Stimulated activated naive CD4-positive, alpha-beta T cell treated with Interleukin-2 at 50 U/mL for 16 hours (primary cell): Measurements from ENCODE around the gene GAB2.

ENCODE experiments used
- DNase-seq: peaks from one replicate; lab custom pipeline; 2025; lab: John Stamatoyannopoulos, UW

The GAB2 gene

DNA sequence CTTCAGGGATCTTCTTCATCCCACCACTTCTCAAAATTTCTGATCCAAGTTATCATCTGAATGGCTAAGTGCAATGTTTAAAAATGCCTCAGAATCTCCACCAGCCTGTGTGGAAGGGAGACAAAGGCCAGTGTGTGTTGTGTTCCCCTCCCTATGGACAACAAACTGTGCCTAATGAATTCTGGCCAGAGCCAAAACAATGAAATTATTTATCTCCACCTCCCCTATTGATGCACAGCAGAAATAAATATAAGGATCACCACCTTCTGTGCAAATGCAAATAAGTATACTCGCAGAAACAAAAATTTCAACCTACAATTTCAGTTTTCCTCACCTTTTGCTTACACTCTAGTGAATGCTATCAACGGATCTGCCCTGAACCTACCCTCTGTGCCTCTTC is 75.8 kb downstream of the GAB2 start:
- no peak for DNase-seq

DNA sequence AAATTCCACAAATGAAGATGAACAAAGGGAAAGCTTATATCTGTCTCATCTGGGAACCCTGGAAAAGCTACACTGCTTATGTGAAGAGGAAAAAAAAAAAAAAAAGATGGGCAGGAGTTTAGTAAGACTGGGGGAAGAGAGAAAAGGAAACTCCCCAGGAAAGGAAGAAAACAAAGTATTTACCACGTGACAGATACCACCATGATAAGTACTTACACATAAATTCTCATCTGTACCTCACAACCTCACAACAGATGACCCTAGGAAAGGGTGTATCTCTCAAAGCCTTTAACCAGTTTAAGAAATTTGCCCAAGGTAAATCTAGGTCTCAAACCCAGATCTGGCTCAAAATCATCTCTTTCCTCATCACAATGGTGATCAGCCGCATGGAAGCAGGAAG is 77.1 kb downstream of the GAB2 start:
- DNase-seq: no peak

GRCh38 chr11:78339945-78340344 is 77.7 kb downstream of the GAB2 start:
- DNase-seq: no peak

DNA sequence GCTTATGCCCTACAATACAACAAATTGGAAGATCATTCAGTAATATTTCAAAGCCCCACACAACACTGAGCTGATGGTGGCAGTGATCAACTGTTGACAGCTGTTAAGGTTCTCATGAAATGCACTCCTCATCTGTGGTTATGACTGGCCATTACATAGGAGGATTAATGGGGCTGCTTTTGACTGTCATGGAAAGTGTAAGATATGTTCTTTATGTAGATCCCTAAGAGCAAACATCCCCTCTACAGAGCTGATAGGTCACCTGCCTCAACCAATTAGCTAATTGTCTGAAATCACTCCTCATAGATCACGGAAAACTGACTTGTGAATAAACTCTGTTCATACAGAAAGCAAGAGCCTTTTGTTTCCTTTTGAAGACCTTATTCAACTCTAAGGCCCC is 78.1 kb downstream of the GAB2 start:
- DNase-seq: no peak

- DNase-seq: no peak
Measured at GRCh38 chr11:78338702-78339101, 78.9 kb downstream of the GAB2 start.

GRCh38 chr11:78338138-78338537 is 79.5 kb downstream of the GAB2 start:
- DNase-seq: no peak

DNA sequence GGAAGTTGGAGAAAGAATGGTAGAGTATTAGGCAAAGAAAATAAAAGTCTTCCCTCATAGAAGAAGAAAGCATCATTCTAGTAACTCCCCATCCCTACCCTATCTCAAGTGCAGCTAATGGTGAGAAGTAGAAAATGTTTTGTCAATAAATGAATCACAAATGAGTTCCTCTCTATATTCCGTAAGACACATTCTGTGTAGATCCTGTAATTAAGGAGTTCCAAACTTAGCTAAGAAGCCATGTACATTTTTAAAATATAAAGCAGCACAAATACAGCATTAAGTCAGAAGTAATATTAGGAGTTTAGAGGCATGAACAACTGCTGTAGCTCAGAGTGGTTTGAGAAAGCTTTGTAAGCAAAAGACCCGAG is 80.1 kb downstream of the GAB2 start:
- no peak for DNase-seq

GRCh38 chr11:78336877-78337553 is 80.6 kb downstream of the GAB2 start:
- DNase-seq: no peak

- no peak for DNase-seq
Measured at GRCh38 chr11:78334109-78334508, 83.5 kb downstream of the GAB2 start.

- no peak for DNase-seq
Measured at GRCh38 chr11:78332872-78333271, 84.7 kb downstream of the GAB2 start.

DNA sequence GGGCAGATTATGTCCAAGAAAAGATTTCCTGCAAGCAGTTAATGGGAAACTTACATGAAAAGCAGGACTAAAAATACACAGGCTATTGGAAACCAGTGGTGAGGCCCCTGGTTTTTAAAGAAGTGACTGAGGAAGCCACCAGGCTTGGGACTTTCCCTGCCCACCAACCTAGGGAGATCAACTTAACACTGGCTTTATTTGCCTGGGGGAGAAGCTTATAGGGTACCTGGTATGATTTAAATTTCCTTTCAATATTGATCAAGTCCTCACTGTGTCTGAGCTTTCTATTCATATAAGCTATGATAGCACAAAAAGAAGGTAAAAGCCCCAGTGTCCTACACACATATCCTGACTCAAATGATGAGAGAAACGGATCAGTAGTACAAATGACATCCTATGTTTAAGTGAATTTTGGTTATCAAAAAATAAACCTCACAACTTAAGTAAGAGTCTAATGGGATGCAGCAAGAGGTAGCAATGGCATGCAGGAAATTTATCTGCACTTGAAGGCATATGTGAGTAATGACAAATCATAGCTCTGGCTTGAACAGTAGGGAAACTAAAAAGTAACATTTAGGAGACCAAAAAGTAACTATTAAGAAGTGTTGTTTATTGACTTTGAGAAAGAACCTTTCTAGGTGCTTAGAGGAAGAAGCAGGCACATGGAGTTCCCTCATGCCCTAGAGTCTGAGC is 85.3 kb downstream of the GAB2 start:
- no peak for DNase-seq

- no peak for DNase-seq
Measured at GRCh38 chr11:78331711-78332110, 85.9 kb downstream of the GAB2 start.

- no peak for DNase-seq
Measured at GRCh38 chr11:78330361-78330760, 87.3 kb downstream of the GAB2 start.

GRCh38 chr11:78327945-78328344 is 89.7 kb downstream of the GAB2 start:
- no peak for DNase-seq

- no peak for DNase-seq
Measured at GRCh38 chr11:78325274-78325781, 92.3 kb downstream of the GAB2 start.

- no peak for DNase-seq
Measured at GRCh38 chr11:78323363-78323762, 94.3 kb downstream of the GAB2 start.

DNA sequence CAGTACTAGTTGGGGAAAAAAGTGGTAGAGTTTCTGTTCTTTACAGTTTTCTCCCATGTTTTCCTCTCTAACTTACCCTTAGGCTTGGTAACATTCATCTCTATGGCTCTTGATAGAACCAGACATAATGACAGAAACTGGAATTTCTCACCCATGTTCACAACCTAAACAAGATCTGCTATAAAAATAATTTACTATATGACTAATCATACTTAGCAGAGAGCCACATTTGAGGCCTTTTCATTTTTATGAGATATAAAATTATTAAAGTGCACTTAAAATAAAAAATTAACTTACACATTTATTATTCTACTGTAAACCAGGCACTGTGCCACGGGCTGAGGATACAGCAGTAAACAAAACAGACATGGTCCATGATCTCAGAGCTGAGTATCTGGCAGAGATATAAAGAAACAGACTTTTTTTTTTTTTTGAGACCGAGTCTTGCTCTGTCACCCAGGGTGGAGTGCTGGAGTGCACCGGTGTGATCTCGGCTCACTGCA is 98.1 kb downstream of the GAB2 start:
- DNase-seq: no peak

GRCh38 chr11:78318321-78319114 is 99.1 kb downstream of the GAB2 start:
- DNase-seq: no peak

DNA sequence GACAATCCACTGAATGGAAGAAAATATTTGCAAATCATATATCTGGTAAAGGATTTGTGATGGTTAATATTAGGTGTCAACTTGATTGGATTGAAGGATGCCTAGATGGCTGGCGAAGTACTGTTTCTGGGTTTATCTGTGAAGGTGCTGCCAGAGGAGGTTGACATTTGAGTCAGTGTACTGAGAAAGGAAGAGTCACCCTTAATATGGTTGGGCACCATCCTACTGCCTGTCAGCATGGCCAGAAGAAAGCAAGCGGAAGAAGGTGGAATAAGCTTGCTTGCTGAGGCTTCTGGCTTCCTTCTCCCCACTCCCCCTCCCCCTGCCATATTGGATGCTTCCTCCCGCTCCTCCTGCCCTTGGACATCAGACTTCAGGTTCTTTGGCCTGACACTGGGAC is 101.9 kb downstream of the GAB2 start:
- DNase-seq: no peak

DNA sequence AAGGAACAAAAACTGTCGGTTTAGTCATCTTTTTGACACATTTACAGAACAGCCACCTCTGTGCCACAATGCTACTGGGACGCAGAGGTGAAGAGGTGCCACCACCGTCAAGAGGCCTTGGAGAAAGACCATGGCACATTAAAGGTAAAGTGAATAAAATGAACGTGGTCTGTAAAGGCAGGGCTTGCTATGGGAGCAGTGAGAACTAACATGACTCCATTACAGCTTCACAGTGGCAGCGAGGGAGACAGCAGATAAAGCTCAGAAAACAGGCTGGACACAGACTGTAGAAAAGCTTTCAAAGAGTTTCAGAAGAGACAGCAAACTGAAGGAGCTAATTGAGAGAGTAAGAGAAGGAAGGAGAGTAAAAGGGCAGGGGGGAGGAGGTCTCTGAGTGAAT is 102.9 kb downstream of the GAB2 start:
- no peak for DNase-seq

DNA sequence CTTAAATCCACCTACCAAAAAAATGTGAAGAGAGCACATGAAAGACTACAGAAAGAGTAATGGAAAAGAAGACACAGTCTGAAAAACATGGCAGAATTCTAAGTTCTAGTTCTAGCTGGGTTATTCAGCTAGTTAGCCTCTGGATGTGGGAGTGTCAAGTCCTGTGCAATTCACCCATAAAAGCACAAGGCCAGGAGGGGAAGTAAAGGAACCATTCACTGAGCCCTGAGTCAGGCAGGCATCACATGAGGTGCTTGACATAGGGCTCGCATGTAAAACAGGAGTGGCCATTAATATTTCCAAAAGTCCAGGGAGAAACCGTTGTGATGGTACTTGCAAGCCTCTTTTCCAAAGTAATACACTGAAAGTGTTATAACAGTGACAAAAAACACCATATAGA is 103.7 kb downstream of the GAB2 start:
- no peak for DNase-seq

GRCh38 chr11:78313181-78313795 is 104.3 kb downstream of the GAB2 start:
- no peak for DNase-seq
